ENCODE data around the gene RPS24. TPM values are rescaled to one million over a fixed set of nuclear protein-coding genes. Genes with fewer than 3 reads are reported as not detected.

RPS24 gene
- total and polyA plus RNA-seq, 10 of the 15 experiments (the other 5 are each of a cell fraction or from before 2014, with no cell fraction given): 1,343 to 7,285 (median 2,230) TPM

- RAD21 ChIA-PET (ENCODE audit: unreplicated experiment): no interaction called here
- CTCF ChIA-PET: no interaction called here
- ATAC-seq: no peak
- no peak overlapping the region for H3K27ac ChIP-seq (ENCODE audit: control insufficient read depth, insufficient read depth)
- SMC1A ChIA-PET (ENCODE audit: uncharacterized antibody, unreplicated experiment): no interaction called here
- BruUV-seq (replicated peaks): no TSS peak
- POLR2A ChIA-PET: no interaction called here
- intact Hi-C loops (cut with micrococcal nuclease; ENCODE audit: unreplicated experiment): no loop called here
- FAIRE-seq: no peak
- H3K9ac ChIP-seq (ENCODE audit: control insufficient read depth, insufficient read depth, low read length): no peak overlapping the region
- in situ Hi-C loops (cut with MboI): no loop called here
- H3K9me3 ChIP-seq (replicated peaks; ENCODE audit: control insufficient read depth, insufficient read depth, low read length): no peaks in the 10 kb centered on the region
- no peaks in the 10 kb centered on the region for H3K4me1 ChIP-seq (ENCODE audit: control insufficient read depth, insufficient read depth, low read length)
- no peak for DNase-seq (ENCODE audit: low read depth, low spot score)
- H3K79me2 ChIP-seq (ENCODE audit: control insufficient read depth, insufficient read depth, low read length): no peaks in the 10 kb centered on the region
- peaks cover 9 to 29% of the 10 kb centered on the region in 2 experiments; a peak in 3 of 4 replicates for H3K36me3 ChIP-seq (ENCODE audit: control insufficient read depth in 2 of 2, insufficient read depth in 2 of 2, low read length in 1 of 2)
- no peak overlapping the region for H2AFZ ChIP-seq (ENCODE audit: control insufficient read depth, low read depth, low read length)
- no peaks in the 10 kb centered on the region for H4K20me1 ChIP-seq (ENCODE audit: control insufficient read depth, insufficient read depth)
- H3K27me3 ChIP-seq (replicated peaks in 1 of 2; ENCODE audit: control insufficient read depth in 2 of 2, insufficient read depth in 2 of 2, low read length in 1 of 2): no peaks in the 10 kb centered on the region
- TF ChIP-seq HCFC1 (IDR thresholded peaks at IDR 0.05; ENCODE audit: low read length): no peak
- no peak for TF ChIP-seq ZBTB33 (IDR thresholded peaks at IDR 0.05)
- no peak for TF ChIP-seq SREBF1 (IDR thresholded peaks at IDR 0.05; ENCODE audit: low read length)
- TF ChIP-seq CREB1 (IDR thresholded peaks at IDR 0.05; ENCODE audit: low read depth): no peak
- TF ChIP-seq FOXM1 (IDR thresholded peaks at IDR 0.05; ENCODE audit: low read depth, low read length): no peak
- TF ChIP-seq ZBED1 (IDR thresholded peaks at IDR 0.05; ENCODE audit: borderline replicate concordance): no peak
- TF ChIP-seq STAT1 (conservative IDR thresholded peaks at IDR 0.05): no peak
- TF ChIP-seq MAX (IDR thresholded peaks at IDR 0.05; ENCODE audit: low read depth, low read length): no peak
- no peak for TF ChIP-seq ATF3 (IDR thresholded peaks at IDR 0.05; ENCODE audit: borderline replicate concordance, extremely low read depth, low read depth, low read length)
- TF ChIP-seq HDAC2 (IDR thresholded peaks at IDR 0.05): no peak
- TF ChIP-seq USF1 (IDR thresholded peaks at IDR 0.05; ENCODE audit: borderline replicate concordance, extremely low read length, insufficient read depth, low read depth, low read length): no peak
- TF ChIP-seq WRNIP1 (IDR thresholded peaks at IDR 0.05; ENCODE audit: borderline replicate concordance, low read depth, low read length): no peak
- TF ChIP-seq NFYB (IDR thresholded peaks at IDR 0.05; ENCODE audit: insufficient read depth, low read depth, low read length): no peak
- TF ChIP-seq BCLAF1 (IDR thresholded peaks at IDR 0.05): no peak
- TF ChIP-seq FOS (IDR thresholded peaks at IDR 0.05; ENCODE audit: borderline replicate concordance, extremely low read depth, insufficient read length): no peak
- no peak for TF ChIP-seq CREM (IDR thresholded peaks at IDR 0.05; ENCODE audit: low read depth)
- no peak for TF ChIP-seq EED (IDR thresholded peaks at IDR 0.05; ENCODE audit: low read depth)
- no peak for TF ChIP-seq GATAD2B (conservative IDR thresholded peaks at IDR 0.05; ENCODE audit: low read depth)
- no peak for TF ChIP-seq PAX8 (IDR thresholded peaks at IDR 0.05)
- no peak overlapping the region for H3K4me3 ChIP-seq
- no peak overlapping the region for H3K4me2 ChIP-seq (ENCODE audit: control insufficient read depth, insufficient read depth)
- 77% methylated on average over 11 of the region's 11 CpGs for WGBS (ENCODE audit: insufficient coverage, insufficient replicate concordance, low lambda C conversion rate, missing lambda C conversion rate)
Observed at GRCh38 chr10:77989081-77989724, 44.5 kb upstream of the RPS24 start.

Measured in GM12878 (cell line).